SK-N-SH (cell line): Measurements from ENCODE around the gene MARCHF11.

Experiments
- CTCF ChIP-seq: fragments of 200-600 bp; sonication (generic); IDR thresholded peaks from 2 replicates; pipeline ENCODE4 v1.6.1; 2017; ENCODE audit warnings: antibody characterized with exemption, mild to moderate bottlenecking, moderate library complexity
- EP300 ChIP-seq, 2 experiments: IDR thresholded peaks; 2 replicates each; pipeline versions ENCODE4 v1.4.0 to v1.6.1; 2012; ENCODE audit warnings: borderline replicate concordance in 1 of 2, low read depth in 1 of 2, low read length in 1 of 2
- PBX3 ChIP-seq: IDR thresholded peaks from 2 replicates; pipeline ENCODE4; 2012
- SIN3A ChIP-seq: IDR thresholded peaks from 2 replicates; pipeline ENCODE4 v1.6.1; 2012; ENCODE audit warnings: low read depth, mild to moderate bottlenecking, low read length, moderate library complexity, borderline replicate concordance
- SMC3 ChIP-seq: IDR thresholded peaks from 2 replicates; pipeline ENCODE4 v1.6.1; 2012; ENCODE audit warnings: low read depth, low read length, improper control_type of control experiment

- no peak for TF ChIP-seq CTCF
- no peak for TF ChIP-seq PBX3
- TF ChIP-seq SIN3A: no peak
- no peak for TF ChIP-seq EP300 (IDR thresholded peaks at IDR 0.05; ENCODE audit: borderline replicate concordance in 1 of 2, low read depth in 1 of 2, low read length in 1 of 2)
- no peak for TF ChIP-seq SMC3
Observed at GRCh38 chr5:16159636-16160035, 20.0 kb downstream of the MARCHF11 start.
